ENCODE results near the gene CDC20B. TPM values are rescaled to one million over a fixed set of nuclear protein-coding genes. Genes with fewer than 3 reads are reported as not detected.

CDC20B gene, protein sequence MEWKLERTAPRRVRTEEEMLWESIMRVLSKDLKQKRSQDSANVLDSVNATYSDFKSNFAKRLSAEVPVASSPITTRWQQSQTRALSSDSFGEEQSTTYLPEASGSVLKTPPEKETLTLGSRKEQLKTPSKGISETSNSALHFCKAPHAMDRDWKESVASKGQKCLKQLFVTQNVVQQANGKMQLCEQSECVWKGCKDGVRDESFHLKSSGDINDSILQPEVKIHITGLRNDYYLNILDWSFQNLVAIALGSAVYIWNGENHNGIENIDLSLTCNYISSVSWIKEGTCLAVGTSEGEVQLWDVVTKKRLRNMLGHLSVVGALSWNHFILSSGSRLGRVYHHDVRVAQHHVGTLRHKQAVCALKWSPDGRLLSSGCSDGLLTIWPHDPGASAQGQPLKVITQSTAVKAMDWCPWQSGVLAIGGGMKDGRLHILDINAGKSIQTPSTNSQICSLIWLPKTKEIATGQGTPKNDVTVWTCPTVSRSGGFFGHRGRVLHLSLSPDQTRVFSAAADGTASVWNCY
- total RNA-seq (not detected), polyA plus RNA-seq (not detected)

DNA sequence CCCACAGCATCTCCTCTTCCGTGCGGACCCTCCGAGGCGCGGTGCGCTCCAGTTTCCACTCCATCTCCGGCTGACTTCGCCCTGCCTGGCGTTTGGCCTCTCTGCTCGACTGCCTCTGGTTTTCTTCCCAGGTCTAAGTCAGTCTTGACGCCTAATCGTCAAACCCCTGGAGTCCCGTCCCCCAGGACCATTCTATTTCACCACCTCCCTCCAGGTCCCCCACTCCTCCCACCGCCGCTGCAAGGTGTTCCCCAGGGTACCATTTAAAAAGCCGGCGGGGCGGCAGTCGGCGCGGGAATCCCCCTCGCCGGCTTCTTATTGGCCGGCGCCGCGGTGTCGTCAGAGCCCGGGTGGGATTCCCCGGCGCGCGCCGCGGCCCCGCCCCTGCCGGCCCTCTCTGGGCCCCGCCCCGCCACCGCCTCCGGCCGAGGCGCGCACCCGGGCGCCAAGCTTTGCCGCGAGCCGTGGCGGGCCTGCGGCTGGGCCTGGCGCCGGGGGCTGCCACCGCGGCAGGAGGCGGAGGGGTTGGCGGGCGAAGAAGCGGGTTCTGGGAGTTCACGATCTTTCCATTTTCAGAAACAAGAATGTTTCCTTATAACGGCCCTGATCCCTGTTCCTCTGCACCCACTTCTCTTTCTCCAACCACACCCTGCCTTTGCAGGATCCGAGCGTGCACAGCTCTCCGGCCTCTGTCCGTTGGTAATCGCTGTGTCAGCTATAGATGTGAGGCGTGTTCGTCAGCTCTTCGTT lies at the start of gene CDC20B:
TSS of gene CDC20B (minus strand) at position 241 of the 750 bp plus-strand sequence. CDS start at position 64, 177 bp downstream.
- DNase-seq, result peak; percentile 57 to 80 (median 69)
- peaks cover 37% of the 10 kb centered on the region for H3K27me3 ChIP-seq (ENCODE audit: insufficient read depth, low read length)
- no peaks in the 10 kb centered on the region for H3K9me3 ChIP-seq (ENCODE audit: control insufficient read depth in 1 of 2, low read length in 2 of 2)
- H3K27ac ChIP-seq (ENCODE audit: low read depth, low read length), result peak within 1 kb of the TSS; percentile 34
- no peaks in the 10 kb centered on the region for H3K36me3 ChIP-seq (ENCODE audit: insufficient read depth, low read length)
- peaks cover 0 to 3% (median 0%) of the 10 kb centered on the region in 8 donors for H3K9me3 Mint-ChIP-seq
- peak within 1 kb of the TSS; percentile 85 to 94 (median 88) for H3K4me3 Mint-ChIP-seq
- H3K36me3 Mint-ChIP-seq, result no peaks in the 10 kb centered on the region
- intact Hi-C loops (cut with micrococcal nuclease), result loop anchor here (1.0 to 10.0 kb wide), 6 partner anchors 58 to 539 kb away; partner anchors contain the start of genes DHX29, MTREX and SLC38A9
- H3K4me1 Mint-ChIP-seq, result peaks cover 19 to 51% (median 30%) of the 10 kb centered on the region in 4 donors
- peaks cover 34% of the 10 kb centered on the region for H3K4me1 ChIP-seq (ENCODE audit: insufficient read depth, low read length)
- peak within 1 kb of the TSS; percentile 71 to 94 (median 91) for H3K27ac Mint-ChIP-seq
- ChIA-PET POLR2A (ENCODE audit: partially characterized antibody) (interaction anchor here (1.8 kb wide), 1 partner anchor 135 kb away, joined by 5 read pairs; the partner anchor contains the start of genes DHX29 and MTREX), CTCF (ENCODE audit: partially characterized antibody) (interaction anchor here (0.7 to 4.2 kb wide), 6 partner anchors 11 to 519 kb away, joined by 3 to 26 read pairs (median 10); partner anchors contain the start of gene GPX8)
- H3K27me3 Mint-ChIP-seq, result peaks cover 53 to 60% of the 10 kb centered on the region in 2 donors
- H3K4me3 ChIP-seq (ENCODE audit: low read length in 2 of 2), result peak within 1 kb of the TSS in 1 of 2 donors; percentile 39

DNA sequence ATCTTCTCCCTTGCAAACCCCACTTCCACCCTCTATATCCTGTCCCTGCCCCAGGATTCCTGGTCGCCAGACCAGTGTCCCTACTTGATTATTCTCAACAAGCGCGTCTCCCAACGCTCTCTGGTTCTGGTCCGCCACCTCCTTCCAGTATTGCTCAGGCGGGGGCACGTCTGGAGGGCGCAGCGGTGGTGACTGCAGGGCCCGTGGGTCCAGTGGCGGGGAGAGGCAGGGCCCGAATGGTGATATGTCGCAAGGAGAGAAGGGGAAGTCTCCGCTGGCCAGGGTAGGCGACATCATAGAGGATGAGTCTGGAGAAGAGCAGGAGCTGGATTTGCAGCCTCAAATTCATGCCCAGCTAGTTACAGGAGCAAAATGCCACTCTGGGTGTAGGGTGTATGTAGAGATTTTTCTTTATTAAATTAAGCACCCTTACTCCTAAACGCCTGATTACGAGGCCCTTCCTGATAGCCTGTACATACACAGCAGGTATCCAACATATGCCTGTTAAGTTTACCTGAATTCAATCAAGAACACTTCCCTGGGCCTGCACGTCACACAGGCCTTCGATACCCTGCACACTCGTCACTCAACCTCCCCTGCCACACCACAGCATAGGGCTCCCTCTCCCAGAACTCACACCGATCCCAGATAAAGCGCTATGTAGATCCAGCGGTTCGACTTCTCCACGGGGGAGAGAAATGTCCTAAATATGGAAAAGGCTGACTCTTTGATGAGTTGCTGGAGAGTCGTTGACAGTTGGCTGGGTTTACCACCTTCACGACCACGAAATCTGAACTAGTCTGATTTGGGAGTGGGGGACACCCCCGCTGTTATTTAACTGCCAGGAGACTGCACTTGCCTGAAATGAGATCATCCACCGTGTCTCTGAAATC lies 49.4 kb upstream of the CDC20B start:
- Histone ChIP-seq H3K4me1 (ENCODE audit: insufficient read depth, low read length) (peaks cover 38% of the 10 kb centered on the region), H3K27ac (ENCODE audit: low read depth, low read length) (no peak overlapping the region), H3K9me3 (ENCODE audit: control insufficient read depth in 1 of 2, low read length in 2 of 2) (no peaks in the 10 kb centered on the region), H3K4me3 (ENCODE audit: low read length in 2 of 2) (no peak overlapping the region), H3K27me3 (ENCODE audit: insufficient read depth, low read length) (peaks cover 67% of the 10 kb centered on the region), H3K36me3 (ENCODE audit: insufficient read depth, low read length) (no peaks in the 10 kb centered on the region)
- DNase-seq, result peak in 1 of 5 donors; percentile 5
- H3K27ac Mint-ChIP-seq, result peak overlapping the region in 1 of 7 donors; percentile 12
- no peaks in the 10 kb centered on the region for H3K36me3 Mint-ChIP-seq
- POLR2A ChIA-PET (ENCODE audit: partially characterized antibody), result no interaction called here
- peak overlapping the region in 5 of 8 donors; percentile 31 to 72 (median 58) for H3K4me3 Mint-ChIP-seq
- peaks cover 12 to 41% (median 26%) of the 10 kb centered on the region in 4 donors for H3K4me1 Mint-ChIP-seq
- intact Hi-C loops (cut with micrococcal nuclease), result no loop called here
- CTCF ChIA-PET (ENCODE audit: partially characterized antibody), result no interaction called here
- H3K27me3 Mint-ChIP-seq, result peaks cover 58 to 64% of the 10 kb centered on the region in 2 donors
- peaks cover 0 to 4% (median 0%) of the 10 kb centered on the region in 8 donors for H3K9me3 Mint-ChIP-seq

- ChIA-PET POLR2A (ENCODE audit: partially characterized antibody) (interaction anchor here (1.1 kb wide), 1 partner anchor 12 kb away, joined by 4 read pairs; no protein-coding TSS in a partner anchor), CTCF (ENCODE audit: partially characterized antibody) (interaction anchor here (0.6 kb wide), 1 partner anchor 1988 kb away, joined by 4 read pairs; no protein-coding TSS in a partner anchor)
- Histone ChIP-seq H3K36me3 (ENCODE audit: insufficient read depth, low read length) (no peaks in the 10 kb centered on the region), H3K4me1 (ENCODE audit: insufficient read depth, low read length) (peaks cover 28% of the 10 kb centered on the region), H3K27me3 (ENCODE audit: insufficient read depth, low read length) (peaks cover 57% of the 10 kb centered on the region), H3K9me3 (ENCODE audit: control insufficient read depth in 1 of 2, low read length in 2 of 2) (no peaks in the 10 kb centered on the region), H3K4me3 (ENCODE audit: low read length in 2 of 2) (peak overlapping the region in 1 of 2 donors; percentile 28), H3K27ac (ENCODE audit: low read depth, low read length) (no peak overlapping the region)
- peak overlapping the region; percentile 15 to 76 (median 72) for H3K4me3 Mint-ChIP-seq
- intact Hi-C loops (cut with micrococcal nuclease), result no loop called here
- DNase-seq, result peak in 1 of 5 donors; percentile 15
- H3K9me3 Mint-ChIP-seq, result peaks cover 0 to 4% (median 0%) of the 10 kb centered on the region in 8 donors
- H3K4me1 Mint-ChIP-seq, result peaks cover 9 to 32% (median 22%) of the 10 kb centered on the region in 4 donors
- H3K36me3 Mint-ChIP-seq, result no peaks in the 10 kb centered on the region
- no peak overlapping the region for H3K27ac Mint-ChIP-seq
- peaks cover 55 to 60% of the 10 kb centered on the region in 2 donors for H3K27me3 Mint-ChIP-seq
Observed at GRCh38 chr5:55220433-55221185, 47.6 kb upstream of the CDC20B start.

GRCh38 chr5:55219770-55220169 lies 46.8 kb upstream of the CDC20B start:
- POLR2A ChIA-PET (ENCODE audit: partially characterized antibody), result no interaction called here
- peak overlapping the region in 5 of 8 donors; percentile 10 to 76 (median 70) for H3K4me3 Mint-ChIP-seq

DNA sequence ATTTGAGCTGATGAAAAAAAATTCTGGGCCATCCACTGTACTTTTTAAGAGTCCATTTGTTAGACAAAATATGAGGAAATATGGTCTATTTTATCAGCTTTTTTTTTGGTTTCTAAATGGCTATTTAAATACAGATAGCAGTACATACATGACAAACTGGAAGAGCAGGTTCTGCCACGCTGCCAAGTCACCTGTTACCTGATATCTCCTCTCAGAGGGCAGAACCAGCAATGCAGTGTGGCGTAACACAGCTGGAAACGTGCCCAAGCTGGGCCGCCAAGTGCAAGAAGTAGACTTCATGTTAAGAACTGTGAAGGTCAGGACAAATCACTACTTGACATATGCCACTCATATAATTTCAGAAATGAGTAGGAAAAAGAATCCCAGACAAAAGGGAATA lies 46.0 kb upstream of the CDC20B start:
- H3K36me3 ChIP-seq (ENCODE audit: insufficient read depth, low read length), result no peaks in the 10 kb centered on the region
- no peak for DNase-seq
- H3K27ac Mint-ChIP-seq, result no peak overlapping the region
- H3K36me3 Mint-ChIP-seq, result no peaks in the 10 kb centered on the region
- CTCF ChIA-PET (ENCODE audit: partially characterized antibody), result no interaction called here
- peaks cover 40% of the 10 kb centered on the region for H3K27me3 ChIP-seq (ENCODE audit: insufficient read depth, low read length)
- H3K27ac ChIP-seq (ENCODE audit: low read depth, low read length), result no peak overlapping the region
- H3K9me3 Mint-ChIP-seq, result peaks cover 0 to 4% (median 0%) of the 10 kb centered on the region in 8 donors
- peaks cover 44 to 48% of the 10 kb centered on the region in 2 donors for H3K27me3 Mint-ChIP-seq
- POLR2A ChIA-PET (ENCODE audit: partially characterized antibody), result no interaction called here
- peaks cover 9 to 32% (median 20%) of the 10 kb centered on the region in 4 donors for H3K4me1 Mint-ChIP-seq
- H3K4me3 Mint-ChIP-seq, result peak overlapping the region in 1 of 8 donors; percentile 52
- no peaks in the 10 kb centered on the region for H3K9me3 ChIP-seq (ENCODE audit: control insufficient read depth in 1 of 2, low read length in 2 of 2)
- intact Hi-C loops (cut with micrococcal nuclease), result no loop called here
- no peak overlapping the region for H3K4me3 ChIP-seq (ENCODE audit: low read length in 2 of 2)
- peaks cover 28% of the 10 kb centered on the region for H3K4me1 ChIP-seq (ENCODE audit: insufficient read depth, low read length)

More at GRCh38 chr5:55219770-55220169, 46.8 kb upstream of the CDC20B start:
- no peak overlapping the region for H3K27ac ChIP-seq (ENCODE audit: low read depth, low read length)
- Mint-ChIP-seq H3K27me3 (peaks cover 50 to 51% of the 10 kb centered on the region in 2 donors), H3K36me3 (no peaks in the 10 kb centered on the region), H3K9me3 (peaks cover 0 to 4% (median 0%) of the 10 kb centered on the region in 8 donors), H3K27ac (no peak overlapping the region), H3K4me1 (peaks cover 9 to 32% (median 21%) of the 10 kb centered on the region in 4 donors)
- H3K4me3 ChIP-seq (ENCODE audit: low read length in 2 of 2), result no peak overlapping the region
- H3K27me3 ChIP-seq (ENCODE audit: insufficient read depth, low read length), result peaks cover 49% of the 10 kb centered on the region
- CTCF ChIA-PET (ENCODE audit: partially characterized antibody), result no interaction called here
- DNase-seq, result no peak
- peaks cover 28% of the 10 kb centered on the region for H3K4me1 ChIP-seq (ENCODE audit: insufficient read depth, low read length)
- intact Hi-C loops (cut with micrococcal nuclease), result no loop called here
- H3K9me3 ChIP-seq (ENCODE audit: control insufficient read depth in 1 of 2, low read length in 2 of 2), result no peaks in the 10 kb centered on the region
- no peaks in the 10 kb centered on the region for H3K36me3 ChIP-seq (ENCODE audit: insufficient read depth, low read length)
